ENCODE measurements around the gene TMEM143.

Gene TMEM143

GRCh38 chr19:48359123-48359522 lies 4.6 kb downstream of the TMEM143 start:
- no peak for DNase-seq (ENCODE audit: low read depth, low spot score)

GRCh38 chr19:48355365-48355954 lies 8.3 kb downstream of the TMEM143 start:
- no peak for DNase-seq (ENCODE audit: low read depth, low spot score)

- DNase-seq (ENCODE audit: low read depth, low spot score) = peak; percentile 43
Measured at GRCh38 chr19:48354332-48354992, 9.3 kb downstream of the TMEM143 start.

GRCh38 chr19:48353677-48354076 lies 10.1 kb downstream of the TMEM143 start:
- DNase-seq (ENCODE audit: low read depth, low spot score) = no peak

- DNase-seq (ENCODE audit: low read depth, low spot score) = no peak
Measured at GRCh38 chr19:48351341-48351752, 12.4 kb downstream of the TMEM143 start.

- no peak for DNase-seq (ENCODE audit: low read depth, low spot score)
Measured at GRCh38 chr19:48350856-48351255, 12.9 kb downstream of the TMEM143 start.

GRCh38 chr19:48348737-48349136 lies 15.0 kb downstream of the TMEM143 start:
- no peak for DNase-seq (ENCODE audit: low read depth, low spot score)

- DNase-seq (ENCODE audit: low read depth, low spot score) = no peak
Measured at GRCh38 chr19:48348045-48348444, 15.7 kb downstream of the TMEM143 start.

GRCh38 chr19:48346191-48346590 lies 17.5 kb downstream of the TMEM143 start:
- no peak for DNase-seq (ENCODE audit: low read depth, low spot score)

- no peak for DNase-seq (ENCODE audit: low read depth, low spot score)
Measured at GRCh38 chr19:48344892-48345291, 18.8 kb downstream of the TMEM143 start.

GRCh38 chr19:48342841-48343540 lies 20.7 kb downstream of the TMEM143 start:
- no peak for DNase-seq (ENCODE audit: low read depth, low spot score)

GRCh38 chr19:48342414-48342738 lies 21.4 kb downstream of the TMEM143 start:
- no peak for DNase-seq (ENCODE audit: low read depth, low spot score)

- DNase-seq (ENCODE audit: low read depth, low spot score) = no peak
Measured at GRCh38 chr19:48341515-48342413, 22.0 kb downstream of the TMEM143 start.

- no peak for DNase-seq (ENCODE audit: low read depth, low spot score)
Measured at GRCh38 chr19:48340995-48341394, 22.7 kb downstream of the TMEM143 start.

- DNase-seq (ENCODE audit: low read depth, low spot score) = no peak
Measured at GRCh38 chr19:48338802-48339503, 24.8 kb downstream of the TMEM143 start.

- no peak for DNase-seq (ENCODE audit: low read depth, low spot score)
Measured at GRCh38 chr19:48338253-48338755, 25.4 kb downstream of the TMEM143 start.

- peak; percentile 64 for DNase-seq (ENCODE audit: low read depth, low spot score)
Measured at GRCh38 chr19:48333467-48334384, 30.0 kb downstream of the TMEM143 start.

GRCh38 chr19:48332662-48333466 lies 30.9 kb downstream of the TMEM143 start:
- DNase-seq (ENCODE audit: low read depth, low spot score) = peak; percentile 97

GRCh38 chr19:48332351-48332661 lies 31.4 kb downstream of the TMEM143 start:
- DNase-seq (ENCODE audit: low read depth, low spot score) = no peak

Data from brain pericyte (primary cell).